GM19025 (cell line): ENCODE results near the gene IGSF1.
"Not testable (repeated sequence)": the region's sequence is repeated elsewhere in the genome, so short reads cannot be mapped to it uniquely, and the experiment has no call there.

Experiments used
- ATAC-seq: cut with Tn5 transposase; IDR thresholded peaks from one replicate; pipeline ENCODE4 v1.9.1; 2021; ENCODE audit warnings: mild to moderate bottlenecking, low read depth, moderate library complexity; ENCODE audit not compliant: unreplicated experiment

IGSF1 gene

DNA sequence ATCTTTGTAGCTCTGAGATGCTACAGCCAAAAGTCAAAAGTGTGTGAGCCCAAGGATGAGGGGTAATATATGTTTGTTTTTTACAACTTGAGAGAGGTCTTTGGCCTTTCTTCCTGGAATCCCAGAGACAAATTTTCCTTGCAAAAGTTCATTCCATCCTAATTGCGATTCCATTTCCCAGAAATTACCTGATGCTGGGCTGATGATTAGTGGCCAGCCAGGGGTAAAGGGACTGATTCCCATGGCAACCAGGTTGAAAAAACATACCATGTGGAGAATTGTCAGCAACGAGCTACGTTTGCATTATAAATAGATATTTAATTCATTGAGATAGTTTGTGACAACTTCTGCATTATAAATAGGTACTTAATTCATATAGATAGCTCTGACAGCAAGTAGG, 17.8 kb downstream of the IGSF1 start:
- no peak for ATAC-seq

DNA sequence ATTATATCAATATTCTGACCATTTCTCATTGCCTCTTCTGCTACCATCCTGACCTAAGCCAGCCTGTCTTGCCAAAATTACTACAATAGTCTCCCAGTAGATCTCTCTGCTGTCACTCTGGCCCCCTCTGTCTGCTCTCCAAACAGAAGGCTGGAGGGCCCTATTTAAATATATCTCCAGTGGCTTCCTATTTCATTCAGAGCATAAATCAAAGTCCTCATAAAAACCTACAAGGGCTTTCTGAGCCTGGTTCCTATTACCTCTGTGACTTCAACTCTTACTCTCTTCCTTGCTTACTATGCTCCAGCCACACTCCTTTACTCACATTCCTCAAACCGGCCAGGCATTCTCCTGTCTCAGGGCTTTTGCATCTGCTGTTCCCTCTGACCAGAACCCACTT, 19.0 kb downstream of the IGSF1 start:
- no peak for ATAC-seq

DNA sequence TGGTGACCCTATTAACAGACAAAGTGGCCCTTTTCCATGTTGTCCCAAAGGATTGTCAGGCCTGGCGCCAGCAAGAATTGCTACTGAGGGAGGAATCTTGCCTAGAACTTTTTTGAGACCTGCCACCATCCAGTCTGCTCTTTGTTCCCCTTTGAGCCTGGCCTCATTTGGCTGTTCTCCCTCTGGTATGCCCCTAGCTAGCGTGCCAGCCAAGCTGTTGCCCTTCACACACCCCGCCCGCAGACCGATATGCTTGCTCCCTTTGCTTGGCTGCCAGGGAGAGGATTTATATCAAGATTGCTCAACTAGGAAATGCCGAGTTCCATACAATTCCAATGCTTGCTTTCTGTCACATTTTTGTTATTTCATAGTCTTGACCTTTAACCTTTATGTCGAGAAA, 24.4 kb downstream of the IGSF1 start:
- no peak for ATAC-seq

DNA sequence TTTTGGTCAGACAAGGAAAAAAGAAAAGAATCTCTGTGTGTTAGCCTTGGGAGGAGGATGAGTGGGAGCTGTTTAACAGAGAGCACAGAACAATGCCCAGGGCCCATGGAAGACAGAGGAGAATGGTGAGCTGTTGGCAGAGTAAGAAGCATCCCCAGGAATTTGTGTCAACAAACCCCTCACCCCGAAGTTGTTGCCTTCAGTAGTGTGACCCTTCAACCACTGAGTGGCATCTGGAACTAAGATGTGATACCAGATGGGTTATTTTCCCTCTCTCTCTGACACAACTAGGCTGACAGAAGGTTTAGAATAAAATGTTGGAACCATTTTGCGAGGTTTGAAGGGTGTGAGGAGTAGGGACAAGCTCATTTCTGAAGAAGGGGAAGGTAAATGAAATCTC, 25.1 kb downstream of the IGSF1 start:
- no peak for ATAC-seq

DNA sequence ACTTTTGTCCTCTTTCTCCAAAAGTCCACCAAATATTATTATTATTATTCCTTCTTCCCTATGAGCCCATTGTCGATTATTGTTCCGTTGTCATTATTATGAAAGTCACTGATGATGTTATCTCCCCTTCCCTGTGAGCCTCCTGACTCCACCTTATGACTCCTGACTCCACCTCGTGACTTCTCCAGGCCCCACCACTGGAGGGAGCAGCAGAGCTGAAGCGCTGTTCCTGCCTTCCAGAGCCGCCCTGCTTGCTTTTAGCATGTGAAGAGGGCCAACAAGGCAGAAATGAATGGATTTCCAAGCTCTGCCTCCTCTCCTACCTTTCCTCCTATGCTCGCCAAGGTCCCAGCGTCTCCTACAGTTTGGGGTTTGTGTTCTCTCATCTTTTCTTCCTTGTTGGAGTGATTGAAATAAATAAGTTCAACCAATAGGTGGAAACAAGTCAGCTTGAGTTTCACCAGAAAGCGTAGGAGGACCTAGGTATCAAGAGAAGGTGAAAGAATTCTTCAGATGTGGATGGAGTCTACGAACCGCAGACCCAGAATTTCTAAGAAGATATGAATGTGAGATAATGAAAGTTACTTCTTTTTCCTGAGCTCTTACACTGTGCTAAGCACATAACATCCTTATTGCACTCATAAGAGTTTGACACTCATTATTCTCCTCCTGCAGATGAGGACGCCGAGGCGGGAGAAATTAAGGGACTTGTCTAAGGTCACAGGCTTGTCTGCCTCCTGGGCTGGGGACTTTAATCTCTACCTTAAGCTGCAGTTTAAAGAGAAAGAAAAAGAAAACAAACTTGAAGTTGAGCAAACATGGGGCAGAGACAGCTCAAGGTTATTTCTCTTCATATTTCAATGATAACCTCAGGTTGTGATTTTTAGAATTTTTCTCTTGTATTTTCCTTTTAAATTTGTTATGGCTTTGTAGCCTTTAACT, 26.1 kb downstream of the IGSF1 start:
- no peak for ATAC-seq

DNA sequence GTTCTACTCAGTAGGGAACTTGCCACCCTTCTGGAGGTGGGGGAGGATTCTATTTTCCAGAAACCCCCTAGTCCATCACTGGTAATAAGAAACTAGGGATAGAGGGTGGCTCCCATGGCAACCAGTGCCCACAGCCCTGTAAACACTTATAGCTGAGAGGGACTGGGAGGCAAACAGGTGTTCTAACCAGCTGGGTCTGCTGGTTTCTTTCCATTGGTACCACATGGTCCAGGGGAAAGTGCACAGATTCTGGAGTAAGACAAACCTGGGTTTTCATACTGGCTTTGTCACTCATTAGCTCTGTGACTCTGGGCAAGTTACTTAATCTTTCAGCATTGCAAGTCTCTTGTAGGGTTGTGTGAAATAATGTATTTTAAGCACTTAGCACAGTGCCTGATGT, 26.9 kb downstream of the IGSF1 start:
- ATAC-seq: no peak

DNA sequence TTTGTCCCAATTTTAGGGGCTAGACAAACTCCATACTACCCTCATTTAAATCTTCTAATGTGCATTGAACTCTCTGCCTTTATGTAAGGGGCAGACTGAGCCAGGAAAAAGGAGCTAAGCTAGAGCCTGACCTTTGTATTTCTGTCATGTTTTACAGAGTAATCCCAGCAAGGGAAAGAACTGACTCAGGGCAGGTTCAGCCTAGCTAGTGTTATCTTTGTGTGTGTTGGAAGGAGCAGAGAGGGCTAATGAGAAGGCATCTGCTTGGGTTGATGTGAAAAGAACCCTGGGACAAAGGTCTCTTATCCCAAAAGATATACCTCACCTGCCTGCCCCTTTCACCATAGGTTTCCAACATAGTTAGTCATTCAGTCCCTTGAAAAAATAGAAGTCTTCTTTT, 31.7 kb downstream of the IGSF1 start:
- no peak for ATAC-seq

DNA sequence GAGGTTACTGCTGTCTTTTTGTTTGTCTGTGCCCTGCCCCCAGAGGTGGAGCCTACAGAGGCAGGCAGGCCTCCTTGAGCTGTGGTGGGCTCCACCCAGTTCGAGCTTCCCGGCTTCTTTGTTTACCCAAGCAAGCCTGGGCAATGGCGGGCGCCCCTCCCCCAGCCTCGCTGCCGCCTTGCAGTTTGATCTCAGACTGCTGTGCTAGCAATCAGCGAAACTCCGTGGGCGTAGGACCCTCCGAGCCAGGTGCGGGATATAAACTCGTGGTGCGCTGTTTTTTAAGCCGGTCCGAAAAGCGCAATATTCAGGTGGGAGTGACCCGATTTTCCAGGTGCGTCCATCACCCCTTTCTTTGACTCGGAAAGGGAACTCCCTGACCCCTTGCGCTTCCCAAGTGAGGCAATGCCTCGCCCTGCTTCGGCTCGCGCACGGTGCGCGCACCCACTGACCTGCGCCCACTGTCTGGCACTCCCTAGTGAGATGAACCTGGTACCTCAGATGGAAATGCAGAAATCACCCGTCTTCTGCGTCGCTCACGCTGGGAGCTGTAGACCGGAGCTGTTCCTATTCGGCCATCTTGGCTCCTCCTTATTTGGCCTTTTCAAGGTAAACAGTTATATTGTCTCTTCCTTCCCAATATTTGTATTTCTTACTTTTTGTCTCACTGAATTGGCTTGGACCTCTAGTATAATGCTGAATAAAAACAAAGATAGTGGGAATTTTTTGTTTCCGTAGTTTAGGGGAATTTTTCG, 37.9 kb downstream of the IGSF1 start:
- ATAC-seq: not testable (repeated sequence)

DNA sequence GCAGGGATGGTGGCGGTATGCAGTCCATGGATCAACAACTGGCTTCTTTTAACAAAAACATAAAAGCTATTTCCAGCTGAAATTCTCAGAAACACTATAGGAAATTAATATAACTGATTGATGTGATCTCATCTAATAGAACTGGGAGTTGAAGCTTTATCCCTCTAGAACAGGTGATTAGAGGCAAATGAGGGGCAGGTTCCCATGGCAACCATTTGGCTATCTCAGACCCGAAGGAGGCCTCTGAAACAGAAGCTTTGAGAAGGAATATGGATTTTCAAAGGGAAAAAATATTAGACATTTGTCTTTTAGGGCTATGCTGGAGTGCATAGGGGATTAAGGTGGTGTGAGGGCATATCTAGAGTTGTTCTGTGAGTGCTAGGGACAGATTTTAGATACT, 50.0 kb downstream of the IGSF1 start:
- ATAC-seq: no peak

DNA sequence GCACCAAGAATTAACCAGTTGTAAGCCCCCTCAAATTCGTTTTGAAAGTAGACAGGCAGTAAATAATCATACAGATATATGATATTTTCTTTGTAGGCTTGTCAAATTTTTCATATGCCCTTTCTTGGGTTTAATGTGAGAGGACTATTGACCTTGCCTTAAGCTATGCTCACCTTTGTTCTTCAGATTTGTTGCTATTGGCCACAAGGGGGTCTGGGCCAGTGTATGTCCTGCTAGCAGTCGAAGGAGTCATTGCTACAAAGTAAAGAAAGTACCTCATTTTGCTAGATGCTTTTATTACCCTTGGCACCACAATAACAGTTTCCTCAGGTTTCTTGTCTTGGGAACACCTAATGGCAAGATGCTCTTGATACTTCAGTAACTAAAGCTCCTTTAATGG, 51.7 kb downstream of the IGSF1 start:
- ATAC-seq: no peak

DNA sequence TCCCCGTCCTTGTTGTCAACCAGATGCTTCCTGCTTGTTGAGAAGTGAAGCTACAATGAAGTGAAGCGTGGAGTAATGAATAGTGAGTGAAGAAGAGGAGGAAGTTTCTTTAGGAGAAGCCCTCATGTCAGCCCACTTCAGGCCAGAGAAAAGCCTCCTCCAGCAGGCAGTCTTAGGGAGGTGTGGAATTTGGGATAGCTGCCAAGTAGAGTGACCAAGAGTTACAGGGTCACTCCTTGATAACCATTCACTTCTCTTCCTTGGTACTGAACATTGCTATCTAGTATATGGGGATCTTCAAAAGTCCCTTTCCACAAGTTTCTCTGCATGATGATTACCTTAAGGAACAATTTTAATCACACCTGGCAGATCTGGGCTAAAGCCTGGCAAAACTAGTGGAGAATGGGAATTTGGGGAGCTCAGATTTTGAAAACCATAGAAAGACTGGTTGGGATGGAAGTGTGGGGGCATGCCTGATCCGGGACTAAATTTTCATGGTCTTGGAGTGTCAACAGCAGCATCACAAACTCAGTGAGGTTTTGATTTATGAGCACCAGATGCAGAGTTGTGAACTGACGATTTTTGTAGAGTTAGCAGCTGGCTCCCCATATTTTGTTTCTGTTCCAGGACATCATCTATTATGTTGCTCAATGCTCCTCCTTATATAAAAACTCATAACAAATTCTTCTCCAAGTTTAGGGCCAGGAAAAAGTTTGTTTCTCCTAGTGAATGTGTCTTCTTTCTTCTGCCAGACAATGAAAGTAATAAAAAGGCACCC, 53.1 kb downstream of the IGSF1 start:
- no peak for ATAC-seq

DNA sequence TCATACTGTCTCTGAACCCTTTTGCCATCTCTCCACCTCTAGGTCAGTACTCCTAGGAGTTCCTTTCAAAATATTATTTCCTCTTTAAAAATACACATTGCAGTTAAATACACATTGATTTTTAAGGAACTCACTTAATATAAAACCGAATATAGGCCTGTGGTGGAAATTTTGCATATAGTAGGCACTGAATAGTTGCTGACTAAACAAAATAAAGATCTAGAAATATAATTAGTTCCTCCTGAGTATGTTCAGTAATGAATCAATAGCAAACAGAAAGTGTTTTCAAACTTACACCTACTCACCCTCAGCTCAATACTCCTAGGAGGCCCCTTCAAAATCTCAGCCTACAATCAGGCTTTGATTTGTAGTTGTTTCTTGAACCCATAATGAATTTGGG, 61.5 kb downstream of the IGSF1 start:
- no peak for ATAC-seq

DNA sequence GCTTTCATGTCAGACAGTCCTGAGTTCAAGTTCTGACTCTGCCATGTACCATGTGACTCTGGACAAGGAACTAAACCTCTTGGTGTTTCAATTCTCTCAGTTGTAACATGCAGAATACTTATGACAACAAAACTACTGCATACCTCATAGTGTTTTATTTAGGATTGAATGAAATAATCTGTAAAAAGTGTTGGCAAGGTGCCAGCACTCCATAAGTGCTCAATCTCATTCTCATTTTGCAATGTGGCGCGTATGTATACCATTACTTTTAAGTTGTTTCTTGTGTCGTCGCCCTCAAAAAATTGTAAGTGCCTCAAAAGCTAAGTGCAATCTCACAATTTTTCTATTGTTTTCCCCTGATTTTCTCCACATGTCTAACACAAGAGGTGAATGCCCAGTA, 62.5 kb downstream of the IGSF1 start:
- no peak for ATAC-seq

DNA sequence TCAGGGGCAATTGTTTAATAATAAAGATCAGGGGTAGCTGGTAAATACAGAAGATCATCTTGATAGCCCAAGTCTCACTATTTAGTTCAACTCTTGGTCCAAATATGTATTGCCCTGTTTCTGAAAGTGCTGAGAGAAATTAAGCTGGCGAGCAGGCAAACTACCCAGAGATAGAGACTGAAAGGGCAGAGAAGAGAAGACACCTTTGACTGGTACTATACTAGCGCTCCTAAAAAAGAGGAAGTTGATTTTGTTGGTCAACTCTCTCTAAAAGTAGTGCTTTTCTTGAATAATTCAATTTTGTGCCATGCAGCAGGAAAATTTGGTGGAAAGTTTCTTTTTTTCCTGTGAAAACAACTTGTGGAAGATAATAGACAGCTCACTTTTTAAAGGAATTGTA, 64.0 kb downstream of the IGSF1 start:
- ATAC-seq: no peak
